Trophoblast cell (in vitro differentiated cells and primary cell): ENCODE results near the gene MYOT. TPM values are rescaled to one million over a fixed set of nuclear protein-coding genes. Genes with fewer than 3 reads are reported as not detected.

Source experiments
- DNase-seq, 2 donors: peaks; one replicate each; pipeline ENCODE4 v3.0.0-alpha.2; 2016
- H2AFZ ChIP-seq: 2 replicates; pipeline ENCODE4 v1.6.1; 2013; ENCODE audit warnings: low read length, moderate library complexity, mild to moderate bottlenecking; ENCODE audit not compliant: insufficient read depth, poor library complexity
- H2AK5ac ChIP-seq: 2 replicates; pipeline ENCODE4 v1.6.1; 2013; ENCODE audit warnings: mild to moderate bottlenecking, low read length
- H2BK120ac ChIP-seq: 2 replicates; pipeline ENCODE4 v1.6.1; 2013; ENCODE audit warnings: low read length, mild to moderate bottlenecking, moderate library complexity; ENCODE audit not compliant: insufficient read depth, poor library complexity
- H2BK12ac ChIP-seq: 2 replicates; pipeline ENCODE4 v1.6.1; 2013; ENCODE audit warnings: mild to moderate bottlenecking, low read length, moderate library complexity
- H2BK5ac ChIP-seq: 2 replicates; pipeline ENCODE4 v1.6.1; 2013; ENCODE audit warnings: low read length, low read depth, moderate library complexity, mild to moderate bottlenecking; ENCODE audit not compliant: poor library complexity
- H3K14ac ChIP-seq: 2 replicates; pipeline ENCODE4 v1.6.1; 2013; ENCODE audit warnings: mild to moderate bottlenecking, low read length
- H3K18ac ChIP-seq: 2 replicates; pipeline ENCODE4 v1.6.1; 2013; ENCODE audit warnings: mild to moderate bottlenecking, low read length
- H3K23ac ChIP-seq: 2 replicates; pipeline ENCODE4 v1.6.1; 2013; ENCODE audit warnings: low read length
- H3K27ac ChIP-seq: 2 replicates; pipeline ENCODE4 v1.5.1; 2013; ENCODE audit warnings: low read depth, mild to moderate bottlenecking, inconsistent platforms, low read length, moderate library complexity
- H3K27me3 ChIP-seq: 2 replicates; pipeline ENCODE4 v1.6.1; 2013; ENCODE audit warnings: inconsistent platforms, mild to moderate bottlenecking, low read length, moderate library complexity; ENCODE audit not compliant: insufficient read depth
- H3K36me3 ChIP-seq, 2 experiments: 1 replicate in 1 of 2; 2 replicates in 1 of 2; pipeline ENCODE4 v1.6.1; 2013; ENCODE audit warnings: low read length in 2 of 2, mild to moderate bottlenecking in 2 of 2, moderate library complexity in 1 of 2; ENCODE audit not compliant: insufficient read depth in 2 of 2, control insufficient read depth in 1 of 2
- H3K4ac ChIP-seq: 2 replicates; pipeline ENCODE4 v1.6.1; 2013; ENCODE audit warnings: low read depth, mild to moderate bottlenecking, low read length, moderate library complexity
- H3K4me1 ChIP-seq, 2 experiments: 1 replicate in 1 of 2; 2 replicates in 1 of 2; pipeline ENCODE4 v1.6.1; 2013; ENCODE audit warnings: low read length in 2 of 2, mild to moderate bottlenecking in 2 of 2, moderate library complexity in 1 of 2; ENCODE audit not compliant: insufficient read depth in 2 of 2, control insufficient read depth in 1 of 2
- H3K4me2 ChIP-seq: 2 replicates; pipeline ENCODE4 v1.6.1; 2013; ENCODE audit warnings: inconsistent platforms, mild to moderate bottlenecking, low read length, moderate library complexity
- H3K4me3 ChIP-seq: 2 replicates; pipeline ENCODE4 v1.5.1; 2013; ENCODE audit warnings: mild to moderate bottlenecking, low read depth, low read length, inconsistent platforms
- H3K79me1 ChIP-seq: one replicate; pipeline ENCODE4 v1.6.1; 2013; ENCODE audit warnings: low read length
- H3K79me2 ChIP-seq: 2 replicates; pipeline ENCODE4 v1.6.1; 2013; ENCODE audit warnings: low read length, mild to moderate bottlenecking; ENCODE audit not compliant: control insufficient read depth, insufficient read depth, poor library complexity
- H3K9ac ChIP-seq: 2 replicates; pipeline ENCODE4 v1.6.1; 2013; ENCODE audit warnings: mild to moderate bottlenecking, low read length
- H3K9me3 ChIP-seq: 2 replicates; pipeline ENCODE4 v1.6.1; 2013; ENCODE audit warnings: low read depth, mild to moderate bottlenecking, control low read depth, inconsistent platforms, low read length; ENCODE audit not compliant: insufficient read depth
- H4K12ac ChIP-seq: 2 replicates; pipeline ENCODE4 v1.6.1; 2013; ENCODE audit warnings: low read depth, mild to moderate bottlenecking, low read length, moderate library complexity
- H4K8ac ChIP-seq: 2 replicates; pipeline ENCODE4 v1.6.1; 2013; ENCODE audit warnings: low read depth, mild to moderate bottlenecking, low read length, moderate library complexity
- H4K91ac ChIP-seq: one replicate; pipeline ENCODE4 v1.6.1; 2013; ENCODE audit warnings: low read depth, mild to moderate bottlenecking, low read length, moderate library complexity
- WGBS: extraction: QIAGEN DNeasy Blood & Tissue Kit; methylation state at CpG from one replicate; pipeline ENCODE4 v1.1.7; 2013; ENCODE audit warnings: missing lambda C conversion rate; ENCODE audit not compliant: insufficient read length, insufficient coverage; ENCODE audit errors: extremely low coverage; 5-methylcytosine and 5-hydroxymethylcytosine counted together
- polyA plus RNA-seq: library from polyadenylated mRNA; stranded (reverse); fragments of 200-250 nt; gene quantifications from 2 replicates; pipeline ENCODE4 v1.2.3, GENCODE V29; 2013

MYOT gene
- polyA plus RNA-seq, result not detected in 2 replicates

- Histone ChIP-seq H3K18ac (no peak within 1 kb of the TSS), H3K9me3 (no peaks in the 10 kb centered on the region), H3K4me1 (no peaks in the 10 kb centered on the region), H2AK5ac (no peak within 1 kb of the TSS), H3K14ac (no peak within 1 kb of the TSS), H3K4me3 (no peak within 1 kb of the TSS), H3K79me2 (no peaks in the 10 kb centered on the region), H3K4ac (no peak within 1 kb of the TSS), H3K4me2 (no peak within 1 kb of the TSS), H3K27ac (no peak within 1 kb of the TSS), H3K36me3 (no peaks in the 10 kb centered on the region), H2AFZ (no peak within 1 kb of the TSS), H3K27me3 (no peaks in the 10 kb centered on the region), H4K8ac (no peak within 1 kb of the TSS), H4K12ac (no peak within 1 kb of the TSS), H2BK5ac (no peak within 1 kb of the TSS), H3K79me1 (no peaks in the 10 kb centered on the region), H2BK120ac (no peak within 1 kb of the TSS), H3K9ac (no peak within 1 kb of the TSS), H2BK12ac (no peak within 1 kb of the TSS), H4K91ac (no peak within 1 kb of the TSS), H3K23ac (no peak within 1 kb of the TSS)
- DNase-seq, result no peak
- WGBS, result no CpG with 5 or more reads among the region's 3 CpGs
Observed at GRCh38 chr5:137867664-137868063, at the start of gene MYOT. TSS of gene MYOT (plus strand) at chr5:137867860. CDS start at chr5:137870652, 2,792 bp downstream.

DNA sequence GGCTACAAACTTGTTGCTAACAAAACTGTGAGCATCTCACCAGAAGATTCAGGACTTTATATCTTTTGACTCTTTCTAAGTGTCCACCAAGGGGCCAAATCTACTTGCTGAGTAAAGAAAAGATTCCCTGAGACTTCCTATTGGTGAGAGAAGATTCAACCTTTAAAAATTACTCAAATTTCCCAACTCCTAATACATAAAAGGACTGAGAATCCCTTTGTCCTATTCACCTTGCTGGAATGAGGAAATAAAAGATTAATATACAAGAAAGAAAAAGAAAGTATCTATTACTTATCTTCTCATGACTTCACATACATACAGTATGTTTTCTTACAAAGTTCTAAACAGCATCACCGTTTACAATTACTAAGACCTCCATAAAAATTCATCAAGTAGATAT, 47.9 kb upstream of the MYOT start:
- Histone ChIP-seq H3K4me2 (no peak overlapping the region), H3K4me1 (no peaks in the 10 kb centered on the region), H2AK5ac (no peak overlapping the region), H3K9me3 (no peaks in the 10 kb centered on the region), H3K79me1 (no peaks in the 10 kb centered on the region), H2BK5ac (no peak overlapping the region), H3K9ac (no peak overlapping the region), H3K23ac (no peak overlapping the region), H3K27ac (no peak overlapping the region), H3K14ac (no peak overlapping the region), H4K8ac (no peak overlapping the region), H3K27me3 (no peaks in the 10 kb centered on the region), H3K36me3 (no peaks in the 10 kb centered on the region), H3K18ac (no peak overlapping the region), H2AFZ (no peak overlapping the region), H3K4ac (no peak overlapping the region), H2BK12ac (no peak overlapping the region), H4K91ac (no peak overlapping the region), H2BK120ac (no peak overlapping the region), H3K79me2 (no peaks in the 10 kb centered on the region), H4K12ac (no peak overlapping the region), H3K4me3 (no peak overlapping the region)
- WGBS, result no CpG with 5 or more reads among the region's 1 CpG
- no peak for DNase-seq

DNA sequence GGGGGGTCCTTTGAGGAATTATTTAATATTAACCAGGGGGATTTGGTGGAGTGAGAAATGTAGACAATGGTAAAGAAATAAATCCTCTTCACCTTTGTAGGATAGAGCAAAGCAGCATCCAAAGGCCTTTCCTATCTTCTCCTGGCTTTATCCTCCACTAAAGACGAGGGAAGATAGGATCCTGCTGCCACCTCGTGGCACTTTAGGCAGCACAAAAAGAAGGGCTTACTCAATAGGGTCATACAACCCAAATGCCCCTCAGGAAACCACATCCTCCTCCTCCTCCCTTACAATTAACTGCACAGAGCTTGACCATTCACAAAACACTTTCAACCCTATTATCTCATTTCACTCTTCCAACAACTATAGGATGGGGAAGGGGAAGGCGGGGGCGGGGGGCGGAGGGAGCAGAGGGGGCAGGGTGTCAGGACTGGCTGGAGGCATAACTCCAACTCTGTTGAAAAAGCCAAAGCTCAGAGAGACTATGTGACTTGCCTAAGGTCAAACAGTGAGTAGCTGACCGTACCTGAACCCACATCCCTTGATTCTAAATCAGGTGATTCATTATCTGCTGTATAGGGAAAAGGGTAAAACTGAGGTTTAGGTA, 45.4 kb upstream of the MYOT start:
- no peak overlapping the region for H3K4ac ChIP-seq
- H4K12ac ChIP-seq, result no peak overlapping the region
- no peak overlapping the region for H2AK5ac ChIP-seq
- peak; percentile 57 to 72 for DNase-seq
- no peak overlapping the region for H3K4me3 ChIP-seq
- H3K23ac ChIP-seq, result no peak overlapping the region
- no peak overlapping the region for H3K4me2 ChIP-seq
- H4K8ac ChIP-seq, result no peak overlapping the region
- H3K9ac ChIP-seq, result no peak overlapping the region
- H3K9me3 ChIP-seq, result no peaks in the 10 kb centered on the region
- H3K4me1 ChIP-seq, result no peaks in the 10 kb centered on the region
- H3K79me1 ChIP-seq, result no peaks in the 10 kb centered on the region
- WGBS, result no CpG with 5 or more reads among the region's 6 CpGs
- H3K27ac ChIP-seq, result no peak overlapping the region
- H3K18ac ChIP-seq, result no peak overlapping the region
- H2BK12ac ChIP-seq, result no peak overlapping the region
- no peaks in the 10 kb centered on the region for H3K27me3 ChIP-seq
- no peak overlapping the region for H2BK5ac ChIP-seq
- no peak overlapping the region for H3K14ac ChIP-seq
- no peak overlapping the region for H4K91ac ChIP-seq
- no peaks in the 10 kb centered on the region for H3K79me2 ChIP-seq
- no peaks in the 10 kb centered on the region for H3K36me3 ChIP-seq
- no peak overlapping the region for H2BK120ac ChIP-seq
- no peak overlapping the region for H2AFZ ChIP-seq

GRCh38 chr5:137822984-137823383, 44.7 kb upstream of the MYOT start:
- Histone ChIP-seq H2AFZ (no peak overlapping the region), H3K27me3 (no peaks in the 10 kb centered on the region), H3K79me2 (no peaks in the 10 kb centered on the region), H3K4me1 (no peaks in the 10 kb centered on the region), H3K4me2 (no peak overlapping the region), H3K36me3 (no peaks in the 10 kb centered on the region), H3K14ac (no peak overlapping the region), H3K4me3 (no peak overlapping the region), H3K9ac (no peak overlapping the region), H3K4ac (no peak overlapping the region), H3K23ac (no peak overlapping the region), H3K79me1 (no peaks in the 10 kb centered on the region), H2BK5ac (no peak overlapping the region), H2AK5ac (no peak overlapping the region), H2BK120ac (no peak overlapping the region), H3K27ac (no peak overlapping the region), H3K9me3 (no peaks in the 10 kb centered on the region), H4K12ac (no peak overlapping the region), H2BK12ac (no peak overlapping the region), H4K8ac (no peak overlapping the region), H3K18ac (no peak overlapping the region), H4K91ac (no peak overlapping the region)
- no CpG with 5 or more reads among the region's 1 CpG for WGBS
- no peak for DNase-seq
